K562 (cell line): Measurements from ENCODE around the gene CDC37. TPM values are rescaled to one million over a fixed set of nuclear protein-coding genes. Genes with fewer than 3 reads are reported as not detected.

Experiments
- ATF2 ChIP-seq: sonication (generic); formaldehyde crosslinking; IDR thresholded peaks from 2 replicates; pipeline ENCODE4 v1.8.1; 2022; ENCODE audit warnings: missing genetic modification reagents
- CBFA2T2 ChIP-seq: fragments of 450-650 bp; conservative IDR thresholded peaks from 2 replicates; pipeline ENCODE4 v1.6.1; 2017; ENCODE audit warnings: mild to moderate bottlenecking
- CEBPG ChIP-seq, 3 experiments: fragments of 200-800 bp in 1 of 3; sonication (Bioruptor generic) in 1 of 3; sonication (generic) in 1 of 3; formaldehyde crosslinking in 1 of 3; IDR thresholded peaks in 2 of 3; conservative IDR thresholded peaks in 1 of 3; 2 replicates each; pipeline versions ENCODE4 v1.6.1 to v1.8.0; 2016 to 2022; ENCODE audit warnings: missing compliant biosample characterization in 2 of 3, missing genetic modification characterization in 2 of 3, mild to moderate bottlenecking in 1 of 3, missing genetic modification reagents in 1 of 3
- CREM ChIP-seq: IDR thresholded peaks from 2 replicates; pipeline ENCODE4 v1.6.1; 2014; ENCODE audit warnings: antibody characterized with exemption, low read depth
- CTCF ChIP-seq, 3 experiments: IDR thresholded peaks in 2 of 3; conservative IDR thresholded peaks in 1 of 3; 2 replicates each; pipeline ENCODE4 v1.5.1; 2011 to 2012; ENCODE audit warnings: low read length in 3 of 3, mild to moderate bottlenecking in 3 of 3, control low read depth in 2 of 3, improper control_type of control experiment in 1 of 3, inconsistent platforms in 1 of 3, low read depth in 1 of 3, mixed read lengths in 1 of 3, moderate library complexity in 1 of 3; ENCODE audit not compliant: insufficient read depth in 2 of 3
- DMBX1 ChIP-seq: fragments of 250-450 bp; sonication (Bioruptor Pico); IDR thresholded peaks from 2 replicates; pipeline ENCODE4 v1.8.0; 2022; ENCODE audit warnings: inconsistent platforms, mild to moderate bottlenecking, moderate library complexity, borderline replicate concordance
- FIP1L1 ChIP-seq: fragments of 200-400 bp; formaldehyde crosslinking; IDR thresholded peaks from 2 replicates; pipeline ENCODE4 v1.6.1; 2018; ENCODE audit warnings: mild to moderate bottlenecking, low read depth, low read length; ENCODE audit not compliant: poor library complexity, severe bottlenecking
- GATAD2A ChIP-seq: fragments of 450-650 bp; IDR thresholded peaks from 2 replicates; pipeline ENCODE4 v1.6.1; 2017
- HCFC1 ChIP-seq: IDR thresholded peaks from 2 replicates; pipeline ENCODE4 v1.6.1; 2012; ENCODE audit warnings: low read depth, low read length, improper control_type of control experiment
- HDAC8 ChIP-seq: fragments of 450-650 bp; IDR thresholded peaks from 2 replicates; pipeline ENCODE4 v1.6.1; 2016; ENCODE audit warnings: mild to moderate bottlenecking, missing genetic modification characterization, moderate library complexity, missing compliant biosample characterization
- LCOR ChIP-seq: sonication (generic); formaldehyde crosslinking; IDR thresholded peaks from 2 replicates; pipeline ENCODE4 v1.8.0; 2022; ENCODE audit warnings: mild to moderate bottlenecking, missing genetic modification reagents
- MCM3 ChIP-seq: fragments of 450-650 bp; IDR thresholded peaks from 2 replicates; pipeline ENCODE4 v1.6.1; 2016
- NFYB ChIP-seq: IDR thresholded peaks from 2 replicates; pipeline ENCODE4 v1.6.1; 2011; ENCODE audit warnings: mild to moderate bottlenecking, moderate library complexity; ENCODE audit not compliant: insufficient read length; ENCODE audit errors: extremely low read depth
- NRF1 ChIP-seq, 2 experiments: fragments of 450-650 bp; IDR thresholded peaks in 1 of 2; conservative IDR thresholded peaks in 1 of 2; 2 replicates each; pipeline ENCODE4 v1.6.1; 2014; ENCODE audit warnings: mild to moderate bottlenecking in 2 of 2
- OTX1 ChIP-seq: fragments of 450-650 bp; formaldehyde crosslinking; IDR thresholded peaks from 2 replicates; pipeline ENCODE4 v1.4.0; 2022; ENCODE audit warnings: mild to moderate bottlenecking
- RBFOX2 ChIP-seq: fragments of 200-400 bp; formaldehyde crosslinking; IDR thresholded peaks from 2 replicates; pipeline ENCODE4 v1.6.1; 2017; ENCODE audit warnings: low read depth, mild to moderate bottlenecking, low read length, moderate library complexity
- RBM39 ChIP-seq: fragments of 200-400 bp; formaldehyde crosslinking; optimal IDR thresholded peaks from 2 replicates; pipeline ENCODE3; 2018; ENCODE audit warnings: low read depth, low read length
- RHOXF2B ChIP-seq: fragments of 250-450 bp; sonication (Bioruptor Pico); conservative IDR thresholded peaks from 2 replicates; pipeline ENCODE4 v1.5.1; 2021
- TFAM ChIP-seq: fragments of 250-450 bp; sonication (Bioruptor Pico); conservative IDR thresholded peaks from 2 replicates; pipeline ENCODE4 v1.5.0; 2021; ENCODE audit warnings: mild to moderate bottlenecking, moderate library complexity
- ZBTB33 ChIP-seq: sonication (generic); formaldehyde crosslinking; IDR thresholded peaks from 2 replicates; pipeline ENCODE4 v1.8.1; 2023; ENCODE audit warnings: mild to moderate bottlenecking, missing genetic modification reagents
- ZFP91 ChIP-seq: sonication (generic); formaldehyde crosslinking; IDR thresholded peaks from 2 replicates; pipeline ENCODE4 v1.8.0; 2022; ENCODE audit warnings: mild to moderate bottlenecking, missing genetic modification reagents
- ZNF586 ChIP-seq: fragments of 450-650 bp; formaldehyde crosslinking; conservative IDR thresholded peaks from 2 replicates; pipeline ENCODE4 v1.4.0; 2020; ENCODE audit warnings: mild to moderate bottlenecking, moderate library complexity
- ZNF707 ChIP-seq: fragments of 250-450 bp; sonication (Bioruptor Pico); conservative IDR thresholded peaks from 2 replicates; pipeline ENCODE4 v1.8.0; 2022; ENCODE audit warnings: inconsistent platforms, mild to moderate bottlenecking, moderate library complexity
- polyA plus RNA-seq, 8 experiments: library from polyadenylated mRNA; depleted of rRNA in 4 of 8; stranded (reverse) in 5 of 8; unstranded in 3 of 8; fragments of >200 nt; fragmentation: Nextera tagmentation in 2 of 8; fragmentation: Illumina TruSeq in 1 of 8; extraction: Ambion mirVana in 2 of 8; extraction: Trizol in 1 of 8; gene quantifications; 2 replicates each; pipeline versions ENCODE4 v1.2.1 to v1.2.3, GENCODE V29; 2011 to 2014; ENCODE audit warnings: inconsistent platforms in 1 of 8, missing spikeins in 1 of 8
- total RNA-seq, 7 experiments: library from RNA; depleted of rRNA in 6 of 7; stranded (reverse); fragments of >200 nt in 6 of 7; fragmentation: Illumina TruSeq in 2 of 7; extraction: Trizol in 2 of 7; gene quantifications; 2 replicates each; pipeline versions ENCODE4 v1.2.1 to v1.2.3, GENCODE V29; 2011 to 2021; ENCODE audit warnings: low replicate concordance in 1 of 7

Gene CDC37
- total and polyA plus RNA-seq, 9 of the 15 experiments (the other 6 are each of a cell fraction or from before 2014, with no cell fraction given) = 6.6 to 538 (median 227) TPM

- TF ChIP-seq ZNF707 (no peak), CREM (no peak), NRF1 (conservative IDR thresholded peaks at IDR 0.05 in 1 of 2, IDR thresholded peaks at IDR 0.05 in 1 of 2) (peak; percentile 43 to 63; a peak in 3 of 4 replicates), TFAM (CRISPR knock-in tag) (no peak), CBFA2T2 (no peak), ZFP91 (CRISPR knock-in tag) (no peak), CEBPG (CRISPR knock-in tag; IDR thresholded peaks at IDR 0.05) (no peak), CEBPG (tag; conservative IDR thresholded peaks at IDR 0.05 in 1 of 2, IDR thresholded peaks at IDR 0.05 in 1 of 2) (no peak), LCOR (CRISPR knock-in tag) (no peak), ZNF586 (CRISPR knock-in tag) (no peak), CTCF (IDR thresholded peaks at IDR 0.05 in 2 of 3, conservative IDR thresholded peaks at IDR 0.05 in 1 of 3; ENCODE audit: insufficient read depth in 2 of 3, low read depth in 1 of 3, low read length in 3 of 3) (no peak), NFYB (no peak), DMBX1 (no peak), HDAC8 (no peak), OTX1 (CRISPR knock-in tag) (no peak), GATAD2A (no peak), ATF2 (CRISPR knock-in tag) (no peak), RBM39 (no peak), RBFOX2 (no peak; the same call in 1 of the 2 replicates), HCFC1 (no peak), ZBTB33 (CRISPR knock-in tag) (peak; percentile 74), RHOXF2B (CRISPR knock-in tag) (no peak), MCM3 (no peak), FIP1L1 (no peak)
Measured at GRCh38 chr19:10353793-10354391, 49.5 kb downstream of the CDC37 start (continued).
